Measurements from ENCODE around the gene DGKZ. TPM values are rescaled to one million over a fixed set of nuclear protein-coding genes. Genes with fewer than 3 reads are reported as not detected.

Gene DGKZ
- total and polyA plus RNA-seq, 10 of the 15 experiments (the other 5 are each of a cell fraction or from before 2014, with no cell fraction given) = 0.50 to 78.4 (median 39.5) TPM

- TF ChIP-seq USF2 (IDR thresholded peaks at IDR 0.05; ENCODE audit: borderline replicate concordance, low read depth, low read length) (no peak), NFIC (IDR thresholded peaks at IDR 0.05; ENCODE audit: low read depth, low read length) (no peak), NR2C2 (IDR thresholded peaks at IDR 0.05; ENCODE audit: borderline replicate concordance, control insufficient read depth, insufficient read length, low read depth) (no peak), POLR2A (IDR thresholded peaks at IDR 0.05; ENCODE audit: low read depth, low read length) (no peak), NBN (IDR thresholded peaks at IDR 0.05) (no peak), MTA2 (IDR thresholded peaks at IDR 0.05; ENCODE audit: low read depth) (no peak), YY1 (IDR thresholded peaks at IDR 0.05; ENCODE audit: low read depth, low read length) (no peak), PAX5 (IDR thresholded peaks at IDR 0.05; ENCODE audit: borderline replicate concordance, low read depth, low read length) (no peak), BACH1 (IDR thresholded peaks at IDR 0.05; ENCODE audit: borderline replicate concordance) (no peak), E4F1 (IDR thresholded peaks at IDR 0.05; ENCODE audit: borderline replicate concordance, partially characterized antibody) (no peak), RB1 (IDR thresholded peaks at IDR 0.05; ENCODE audit: borderline replicate concordance) (no peak), ZNF592 (IDR thresholded peaks at IDR 0.05) (no peak), WRNIP1 (IDR thresholded peaks at IDR 0.05; ENCODE audit: borderline replicate concordance, low read depth, low read length) (no peak), EZH2 (IDR thresholded peaks at IDR 0.05; ENCODE audit: borderline replicate concordance, control insufficient read depth, low read depth, low read length) (no peak), PBX3 (IDR thresholded peaks at IDR 0.05; ENCODE audit: insufficient replicate concordance, low read depth, low read length) (no peak), YBX1 (IDR thresholded peaks at IDR 0.05) (no peak)
- ATAC-seq (no peak), FAIRE-seq (no peak), DNase-seq (ENCODE audit: low read depth, low spot score) (no peak)
- Histone ChIP-seq H2AFZ (ENCODE audit: control insufficient read depth, low read depth, low read length) (no peak overlapping the region), H4K20me1 (ENCODE audit: control insufficient read depth, insufficient read depth) (no peaks in the 10 kb centered on the region), H3K79me2 (ENCODE audit: control insufficient read depth, insufficient read depth, low read length) (no peaks in the 10 kb centered on the region), H3K4me2 (ENCODE audit: control insufficient read depth, insufficient read depth) (no peak overlapping the region), H3K27me3 (replicated peaks in 1 of 2; ENCODE audit: control insufficient read depth in 2 of 2, insufficient read depth in 2 of 2, low read length in 1 of 2) (peaks cover 13 to 22% of the 10 kb centered on the region in 2 experiments), H3K9ac (ENCODE audit: control insufficient read depth, insufficient read depth, low read length) (no peak overlapping the region), H3K27ac (ENCODE audit: control insufficient read depth, insufficient read depth) (no peak overlapping the region), H3K9me3 (replicated peaks; ENCODE audit: control insufficient read depth, insufficient read depth, low read length) (no peaks in the 10 kb centered on the region), H3K4me3 (no peak overlapping the region), H3K36me3 (ENCODE audit: control insufficient read depth in 2 of 2, insufficient read depth in 2 of 2, low read length in 1 of 2) (no peaks in the 10 kb centered on the region), H3K4me1 (ENCODE audit: control insufficient read depth, insufficient read depth, low read length) (peaks cover 4% of the 10 kb centered on the region)
- intact Hi-C loops (cut with micrococcal nuclease; ENCODE audit: unreplicated experiment) (no loop called here), in situ Hi-C loops (cut with MboI) (no loop called here)
- SMC1A ChIA-PET (ENCODE audit: uncharacterized antibody, unreplicated experiment) = interaction anchor here (0.8 to 4.9 kb wide), 9 partner anchors 15 to 231 kb away, joined by 3 to 24 read pairs (median 3); no protein-coding TSS in a partner anchor
- RAD21 ChIA-PET (ENCODE audit: unreplicated experiment) = interaction anchor here (0.5 to 3.4 kb wide), 4 partner anchors 34 to 151 kb away, joined by 3 to 16 read pairs (median 8); no protein-coding TSS in a partner anchor
- 43% methylated on average over 5 of the region's 5 CpGs for WGBS (ENCODE audit: insufficient coverage, insufficient replicate concordance, low lambda C conversion rate, missing lambda C conversion rate)
- POLR2A ChIA-PET = interaction anchor here (1.2 kb wide), 1 partner anchor 147 kb away, joined by 3 read pairs; no protein-coding TSS in a partner anchor
- no TSS peak for BruUV-seq (replicated peaks)
- CTCF ChIA-PET = interaction anchor here (0.7 to 6.7 kb wide), 12 partner anchors 35 to 991 kb away, joined by 3 to 94 read pairs (median 7); partner anchors contain the start of genes ATG13 and HARBI1
These were observed 40.2 kb downstream of the DGKZ start for GRCh38 chr11:46387456-46387855.

All from GM12878 (cell line).